DMS53 (cell line): Measurements from ENCODE around the gene AMPH.
"Not testable (repeated sequence)": the region's sequence is repeated elsewhere in the genome, so short reads cannot be mapped to it uniquely, and the experiment has no call there.

ENCODE experiments used
- DNase-seq: peaks from one replicate; lab custom pipeline; 2025; lab: John Stamatoyannopoulos, UW

Gene AMPH

DNA sequence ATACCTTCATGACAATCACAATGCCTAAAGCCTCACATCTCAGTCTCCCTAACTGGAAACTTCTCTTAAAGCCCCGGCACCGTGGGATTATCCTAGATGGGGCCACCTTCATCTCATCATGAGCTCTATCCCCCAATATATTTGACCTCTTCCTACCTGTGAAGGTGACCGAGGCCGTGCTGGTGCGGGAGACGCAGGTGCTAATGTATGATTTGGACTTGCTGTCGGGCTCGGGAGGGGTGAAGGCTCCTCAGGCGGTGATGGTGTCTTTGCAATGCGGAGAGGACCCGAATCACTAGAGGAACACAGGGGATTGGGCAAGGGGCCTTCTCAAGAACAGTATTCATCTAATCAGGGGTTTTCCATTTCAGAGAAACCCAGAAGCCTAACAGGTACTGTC lies 168.4 kb downstream of the AMPH start:
- DNase-seq, result no peak

DNA sequence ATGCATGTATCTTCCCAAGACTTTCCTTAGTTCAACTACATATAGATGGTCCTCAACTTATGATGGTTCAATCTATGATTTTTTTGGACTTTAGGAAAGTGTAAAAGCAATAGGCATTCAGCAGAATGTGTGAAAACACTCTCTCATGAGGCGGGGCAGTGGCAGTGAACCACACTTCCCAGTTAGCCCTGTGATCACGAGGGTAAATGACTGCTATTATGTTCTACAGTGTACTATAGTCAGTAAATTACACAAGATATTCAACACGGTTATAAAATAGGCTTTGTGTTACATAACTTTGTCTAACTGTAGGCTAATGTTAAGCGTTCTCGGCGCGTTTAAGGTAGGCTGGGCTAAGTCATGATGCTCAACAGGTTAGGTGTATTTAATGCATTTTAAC lies 169.3 kb downstream of the AMPH start:
- DNase-seq, result no peak

DNA sequence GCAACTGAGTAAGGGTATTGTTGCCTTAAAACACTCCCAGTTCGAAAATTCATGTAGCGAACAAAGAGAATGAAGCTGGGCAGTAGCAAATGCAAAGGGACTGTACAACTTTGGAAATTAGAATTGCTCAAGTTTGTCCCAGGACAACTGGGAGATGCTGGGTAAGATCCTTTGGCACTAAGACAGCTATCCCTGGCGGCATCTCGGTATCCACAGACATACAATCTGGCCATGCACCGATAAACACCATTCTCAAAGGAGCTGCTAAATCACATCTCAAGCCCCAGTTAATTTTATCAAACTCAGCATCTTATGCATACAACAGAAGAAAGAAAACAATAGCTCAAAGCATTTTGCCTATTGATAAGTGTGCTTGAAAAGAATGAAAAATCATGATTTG lies 177.3 kb downstream of the AMPH start:
- DNase-seq, result no peak

DNA sequence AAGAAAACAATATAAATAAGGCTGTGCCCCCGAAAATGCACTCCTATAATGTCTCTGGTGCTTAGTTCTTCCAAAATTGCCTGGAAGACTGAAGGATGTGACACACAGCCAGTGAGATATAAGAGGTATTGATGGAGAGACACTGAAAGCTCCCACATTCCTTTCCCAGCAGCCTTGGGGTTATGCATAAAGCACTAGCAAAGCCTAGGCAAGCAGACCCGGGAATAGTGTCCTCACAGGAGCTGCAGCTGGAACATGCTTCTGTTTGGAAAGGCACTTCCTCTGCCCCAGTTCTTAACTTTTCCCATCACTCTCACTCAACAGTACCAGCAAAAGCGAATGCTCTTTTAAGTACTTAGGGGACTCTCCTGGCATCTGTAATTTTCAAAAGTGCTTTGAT lies 178.0 kb downstream of the AMPH start:
- DNase-seq, result no peak

DNA sequence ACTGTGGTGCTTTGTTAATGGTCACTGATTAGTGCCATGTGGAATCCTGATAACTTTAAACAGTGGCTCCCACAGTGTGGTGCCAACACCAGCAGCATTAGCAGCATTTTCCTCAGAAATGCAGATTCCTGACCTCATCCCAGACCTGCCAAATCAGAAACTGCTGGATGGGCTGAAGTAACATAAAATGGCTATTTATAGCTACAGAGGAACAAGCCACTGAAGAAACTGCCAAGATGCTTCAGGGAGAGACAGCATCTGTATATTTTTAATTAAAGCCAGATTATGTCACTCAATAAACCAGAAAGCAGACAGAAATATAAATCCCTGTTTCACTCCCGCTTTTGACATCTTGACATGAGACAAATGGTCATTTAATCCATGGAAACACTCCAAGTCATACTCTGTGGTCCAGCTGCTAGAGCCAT lies 178.5 kb downstream of the AMPH start:
- DNase-seq, result no peak

DNA sequence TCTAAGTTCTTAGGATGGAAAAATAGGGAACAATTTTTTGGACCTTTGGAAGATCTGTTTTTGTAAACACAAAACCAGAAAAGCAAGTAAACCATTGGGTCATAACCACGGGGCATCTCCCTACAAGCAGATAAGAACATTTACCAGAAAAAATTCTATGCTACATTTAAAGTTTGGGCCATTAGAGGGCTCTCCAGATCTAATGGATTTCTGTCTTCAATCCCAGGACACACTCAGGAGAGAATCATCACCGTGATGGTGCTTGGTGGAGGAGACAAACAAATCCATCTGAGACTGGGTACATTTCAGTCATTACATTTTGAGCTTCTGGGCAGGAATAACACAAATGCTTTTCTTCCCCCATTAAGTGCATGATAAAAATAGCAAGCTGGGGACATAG lies 179.3 kb downstream of the AMPH start:
- DNase-seq, result peak; percentile 70

DNA sequence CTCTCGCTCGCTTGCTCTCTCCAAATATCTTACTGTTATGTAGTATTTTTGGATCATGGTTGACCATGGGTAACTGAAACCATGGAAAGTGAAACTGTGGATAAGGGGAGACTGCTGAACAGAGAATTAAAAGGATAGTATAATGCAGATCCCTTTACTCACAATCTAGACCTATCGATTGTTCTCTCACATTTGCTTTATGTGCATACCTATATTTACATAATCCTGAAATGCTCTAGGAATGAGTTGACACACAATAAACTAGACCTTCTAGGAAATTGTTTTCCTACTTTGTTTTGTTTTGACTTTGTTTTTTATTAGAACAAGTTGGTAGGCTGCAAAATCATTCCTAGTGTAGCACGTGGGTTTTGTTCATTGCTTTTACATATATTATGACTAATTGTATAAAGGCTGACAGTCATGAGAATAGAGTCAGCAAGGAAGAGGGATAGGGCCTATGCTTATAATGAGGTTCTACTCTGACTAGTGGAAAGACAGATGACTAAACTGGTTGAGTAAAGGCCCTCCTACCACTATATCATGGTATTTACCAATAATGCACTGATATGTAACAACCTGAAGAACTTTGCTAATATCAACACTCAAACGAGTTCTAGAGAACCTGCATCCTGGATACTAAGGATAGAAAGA lies 182.5 kb downstream of the AMPH start:
- DNase-seq, result no peak

DNA sequence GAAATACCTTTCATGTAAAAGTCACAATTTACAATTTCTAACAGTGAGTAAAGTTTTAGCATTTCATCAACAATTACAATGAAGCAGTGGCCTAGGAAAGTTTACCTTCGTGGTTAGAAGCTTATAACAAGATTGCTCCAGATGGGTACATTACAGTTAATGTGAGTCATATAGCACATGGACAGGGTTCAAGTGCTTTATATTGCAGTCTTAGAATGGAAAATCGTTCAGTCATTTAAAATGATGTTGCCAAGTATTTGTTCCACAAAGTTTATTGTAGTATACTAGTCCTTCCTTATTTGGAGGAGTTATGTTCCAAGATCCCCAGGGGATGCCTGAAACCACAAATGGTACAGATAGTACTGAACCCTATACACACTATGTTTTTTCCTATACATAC lies 183.1 kb downstream of the AMPH start:
- DNase-seq, result no peak

DNA sequence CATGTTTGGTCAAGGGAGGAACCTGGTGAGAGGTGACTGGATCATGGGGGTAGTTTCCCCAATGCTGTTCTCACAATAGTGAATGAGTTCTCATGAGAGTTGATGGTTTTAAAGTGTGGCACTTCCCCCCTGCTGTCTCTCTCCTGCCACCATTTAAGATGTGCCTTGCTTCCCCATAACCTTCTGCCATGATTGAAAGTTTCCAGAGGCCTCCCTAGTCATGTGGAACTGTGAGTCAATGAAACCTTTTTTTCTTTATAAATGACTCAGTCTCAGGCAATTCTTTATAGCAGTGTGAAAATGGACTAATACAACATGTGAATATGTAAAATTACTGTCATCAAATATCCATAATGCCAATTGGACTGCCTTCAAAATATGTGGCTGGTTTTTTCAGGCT lies 192.2 kb downstream of the AMPH start:
- DNase-seq, result no peak

DNA sequence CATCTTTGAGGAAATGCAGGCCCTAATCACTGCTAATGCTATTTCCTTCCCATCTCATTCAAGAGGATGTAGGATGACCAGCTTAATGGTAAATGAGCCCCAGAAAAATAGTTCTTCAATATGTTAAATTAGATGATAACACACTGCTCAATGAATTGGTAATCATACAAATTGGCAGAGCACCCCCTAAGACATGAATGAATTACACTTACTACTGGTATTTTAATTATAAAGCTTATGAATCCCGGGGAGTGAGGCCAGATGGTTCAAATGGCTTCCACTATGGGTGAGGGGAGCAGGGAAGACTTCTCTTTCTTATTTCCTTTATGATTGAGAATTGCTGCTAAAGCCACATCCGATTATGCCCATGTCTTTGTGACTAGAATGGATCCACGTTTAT lies 198.5 kb downstream of the AMPH start:
- DNase-seq, result no peak

DNA sequence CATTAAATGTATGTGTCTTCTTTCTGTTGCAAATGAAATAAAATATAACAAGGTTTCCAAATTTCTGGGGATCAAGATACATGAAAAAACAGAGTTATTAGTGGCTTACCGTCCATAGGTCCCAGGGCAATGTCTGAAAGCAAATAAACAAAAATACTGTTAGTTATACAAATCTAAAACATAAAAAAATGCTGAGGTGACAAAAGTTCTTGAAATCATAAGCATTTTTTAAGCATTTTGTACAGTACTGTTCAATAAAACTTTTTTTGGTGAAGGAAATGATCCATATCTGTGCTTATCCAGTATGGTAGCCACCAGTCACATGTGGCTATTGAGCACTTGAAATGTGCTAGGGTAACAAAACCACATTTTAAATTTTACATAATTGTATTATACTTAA lies 199.1 kb downstream of the AMPH start:
- no peak for DNase-seq

DNA sequence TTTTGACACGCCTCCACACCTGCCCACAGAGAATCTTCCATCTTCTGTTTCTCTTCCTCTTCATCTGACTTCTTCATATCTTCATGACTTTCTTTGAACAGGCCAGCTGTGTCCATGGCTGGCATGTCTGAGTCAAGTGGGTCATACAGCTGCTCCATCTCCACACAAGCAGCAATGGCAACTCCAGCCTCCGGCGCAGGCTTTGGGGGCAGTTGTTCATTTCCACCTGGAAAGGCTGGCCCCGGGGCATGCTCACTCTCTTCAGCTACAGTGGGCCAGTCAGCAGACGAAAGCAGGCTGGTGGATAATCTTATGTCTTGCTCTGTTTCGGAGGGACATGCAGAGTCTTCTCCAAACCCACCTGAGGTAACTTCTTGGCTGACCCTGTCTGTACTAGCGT lies 202.1 kb downstream of the AMPH start:
- no peak for DNase-seq

DNA sequence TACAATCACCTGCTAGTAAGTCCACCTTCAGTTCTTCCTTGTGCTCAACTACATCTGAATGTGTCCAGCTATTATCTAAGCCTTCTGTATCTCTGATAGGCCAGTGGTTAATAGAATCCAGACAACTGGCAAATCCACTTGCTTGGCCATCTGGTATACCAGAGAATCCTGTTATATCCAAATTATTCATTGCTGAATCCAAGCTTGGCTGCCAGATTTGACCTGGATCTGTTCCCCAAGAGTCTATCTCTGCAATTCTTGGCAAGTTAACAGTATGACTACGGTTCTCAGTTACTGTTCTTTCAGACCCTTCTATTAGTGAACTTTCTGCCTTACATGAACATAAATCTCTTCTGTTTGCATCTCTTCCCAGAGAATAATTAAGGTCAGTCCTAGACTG lies 203.1 kb downstream of the AMPH start:
- no peak for DNase-seq

DNA sequence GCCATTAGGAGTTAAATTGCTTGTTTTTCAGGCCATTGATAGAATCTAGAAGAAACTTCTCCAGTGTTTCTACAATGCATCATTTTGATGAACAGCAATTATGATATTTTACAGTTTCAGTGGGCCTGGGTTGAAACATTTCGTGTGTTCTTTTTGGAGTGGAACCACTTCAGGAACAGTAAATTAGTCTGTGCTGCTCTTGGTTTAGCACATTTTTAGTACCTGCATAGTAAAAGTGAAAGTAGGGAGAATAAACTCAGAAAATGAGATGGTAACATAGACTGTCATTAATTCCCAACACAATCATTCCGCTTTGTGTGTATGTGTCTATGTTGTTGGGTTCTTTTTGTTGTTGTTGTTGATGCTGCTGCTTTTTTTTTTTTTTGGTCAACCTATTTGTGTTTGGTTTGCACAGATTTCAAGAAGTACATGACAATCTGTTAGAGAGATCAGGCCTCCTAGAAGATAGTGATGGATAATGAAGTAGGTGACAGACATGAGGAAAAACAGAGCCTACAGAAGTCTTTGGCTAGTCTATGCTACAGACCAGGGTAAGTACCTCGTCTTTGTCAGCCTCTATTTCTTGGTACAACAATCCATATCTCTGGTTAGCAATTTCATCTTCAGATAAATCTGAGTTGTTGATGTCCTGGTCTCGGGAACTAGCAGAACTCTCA lies 203.8 kb downstream of the AMPH start:
- no peak for DNase-seq

DNA sequence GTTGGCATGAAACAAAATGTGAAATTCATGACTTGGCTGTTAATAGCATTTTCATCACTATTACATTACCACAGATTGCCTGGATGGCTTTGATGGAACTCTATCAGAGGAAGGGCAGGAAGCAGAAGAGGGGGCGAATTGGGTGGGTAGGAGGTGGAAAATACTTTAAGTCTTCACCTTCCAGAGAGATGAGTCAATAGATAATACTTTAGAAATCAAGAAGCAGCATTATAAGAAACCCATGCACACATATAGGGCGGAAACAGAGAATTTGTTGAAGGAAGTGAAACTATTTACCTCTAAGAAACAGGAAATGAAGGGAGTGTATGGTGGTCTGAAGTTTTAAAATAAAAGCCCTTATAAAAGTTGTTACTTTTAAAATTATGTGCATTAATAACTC lies 205.7 kb downstream of the AMPH start:
- DNase-seq, result no peak

DNA sequence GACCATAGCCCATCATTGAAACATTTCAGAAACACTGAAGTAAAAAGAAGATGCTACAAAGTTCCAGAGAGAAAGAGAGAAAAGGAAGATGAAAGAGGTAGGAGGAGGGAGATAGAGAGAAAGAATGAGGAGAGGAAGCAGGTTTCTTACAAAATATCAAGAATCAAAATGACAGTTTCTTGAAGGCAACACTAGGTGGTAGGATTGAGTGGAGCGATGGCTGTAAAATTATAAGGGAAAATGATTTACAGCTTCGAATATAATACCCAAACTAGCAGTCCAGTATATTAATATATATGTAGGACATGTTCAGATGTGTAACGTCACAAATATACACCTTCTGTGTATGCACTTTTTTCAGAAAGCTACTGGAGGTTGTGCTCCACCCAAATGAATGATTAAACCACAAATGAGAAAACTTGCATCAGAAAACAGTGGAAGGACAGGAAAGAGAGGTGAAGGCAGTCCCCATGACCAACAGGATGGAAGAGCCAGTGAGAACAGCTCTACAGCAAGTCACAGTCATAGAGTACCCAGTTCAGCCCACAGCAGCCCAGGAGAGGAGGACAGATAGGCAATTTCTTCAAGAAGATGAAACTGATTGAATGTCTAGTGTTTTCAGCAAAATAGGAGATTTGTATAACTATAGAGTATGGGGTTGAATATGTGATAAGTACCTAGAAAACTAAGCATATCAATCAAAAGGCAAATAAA lies 206.3 kb downstream of the AMPH start:
- peak; percentile 8 for DNase-seq

DNA sequence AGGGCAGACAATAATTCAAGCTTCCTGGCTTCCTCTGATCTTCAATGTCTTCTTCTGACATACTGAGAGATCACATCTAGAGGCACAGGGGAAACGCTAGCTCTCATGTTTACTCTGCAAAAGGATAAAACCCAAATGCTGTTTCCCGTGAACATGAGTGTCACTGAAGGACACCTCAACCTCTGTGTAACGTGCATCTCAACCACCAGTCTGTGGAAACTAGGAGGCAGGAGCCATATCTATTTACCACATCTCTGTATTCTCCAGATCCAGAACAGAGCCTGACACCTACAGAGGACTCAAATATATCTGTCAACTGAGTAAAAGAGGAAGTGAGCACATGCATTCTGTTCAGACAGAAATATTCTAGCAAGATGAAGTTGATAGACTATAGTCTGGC lies 217.4 kb downstream of the AMPH start:
- no peak for DNase-seq

DNA sequence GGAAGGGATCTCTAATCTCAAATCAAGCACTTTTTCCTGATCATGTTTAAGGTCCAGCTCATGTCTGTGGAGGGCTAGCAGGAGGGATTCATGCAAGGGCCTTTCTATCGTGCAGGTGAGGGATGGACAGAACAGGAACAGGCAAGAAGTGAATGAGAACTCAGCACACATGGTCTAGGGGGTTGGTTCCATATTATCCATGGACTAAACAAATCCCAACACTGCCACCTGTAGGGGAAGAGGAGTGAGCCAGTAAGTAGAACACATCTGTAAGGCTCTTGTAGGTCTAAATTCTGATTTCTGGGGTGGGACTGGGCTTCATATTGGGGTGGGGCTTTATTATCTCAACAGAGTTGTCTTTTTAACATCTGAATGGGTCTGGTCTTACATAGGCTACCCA lies 219.8 kb downstream of the AMPH start:
- DNase-seq, result peak; percentile 58

DNA sequence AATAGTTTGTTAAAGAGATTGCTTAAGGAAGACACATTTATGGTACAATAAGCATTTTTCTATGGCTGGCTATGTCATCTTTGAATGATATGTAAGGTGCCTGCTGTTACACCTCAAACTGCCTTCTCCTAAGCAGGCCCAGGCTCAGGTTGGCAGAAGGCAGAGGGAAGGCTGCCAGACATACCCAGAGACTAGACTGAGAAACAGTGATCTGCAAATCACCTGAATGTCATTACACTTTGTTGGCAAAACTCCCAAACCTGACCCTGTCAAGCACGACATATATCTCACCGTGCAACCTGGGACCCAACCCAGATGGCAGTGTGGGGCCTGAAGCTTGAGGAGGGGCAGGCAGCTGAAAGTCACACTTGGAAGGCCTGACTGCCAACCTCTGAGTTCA lies 221.1 kb downstream of the AMPH start:
- DNase-seq, result peak; percentile 16

DNA sequence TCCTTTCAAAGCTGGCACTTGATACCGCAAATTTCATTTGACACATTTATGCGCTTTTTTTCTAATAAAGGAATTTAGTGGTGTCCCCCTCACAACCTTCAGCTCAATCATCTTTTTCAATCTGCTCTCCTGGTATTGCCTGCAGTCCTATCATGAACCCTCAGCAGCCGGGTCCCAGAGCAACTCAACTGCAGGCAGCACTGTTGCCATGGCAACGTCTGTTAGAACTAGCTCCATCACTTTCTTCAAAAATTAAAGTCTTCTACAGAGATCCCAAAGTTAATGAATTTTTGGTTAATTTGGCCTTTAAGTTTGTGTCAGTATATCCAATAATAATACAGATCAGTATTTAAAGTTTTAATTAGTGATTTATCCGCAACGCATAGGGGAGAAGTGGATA lies 221.6 kb downstream of the AMPH start:
- no peak for DNase-seq

DNA sequence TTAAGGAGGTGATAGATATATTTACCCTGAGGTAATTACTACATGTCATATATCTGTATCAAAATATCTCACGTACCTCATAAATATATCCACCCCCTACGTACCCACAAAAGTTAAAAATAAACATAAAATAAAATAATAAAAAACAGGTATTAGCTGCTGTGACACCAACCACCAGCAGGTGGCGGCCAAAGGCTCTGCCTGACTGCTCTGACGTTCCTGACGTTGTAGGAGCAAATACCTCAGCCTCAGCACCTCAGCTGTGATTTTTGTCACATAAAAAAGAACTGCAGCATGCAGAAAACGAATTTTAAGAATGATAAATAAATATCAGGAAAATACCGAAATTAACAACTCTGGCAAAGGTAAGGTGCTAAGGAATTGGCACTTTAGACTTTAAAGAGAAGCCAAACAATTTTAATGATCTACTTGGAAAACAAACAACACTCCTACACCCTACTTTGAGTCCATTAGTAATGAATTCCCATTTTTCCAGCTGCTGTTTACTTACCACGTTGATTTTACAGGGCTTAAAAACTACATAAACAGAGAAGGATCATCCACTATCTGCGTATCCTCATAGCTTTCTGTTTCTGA lies 232.3 kb downstream of the AMPH start:
- DNase-seq, result peak; percentile 76

DNA sequence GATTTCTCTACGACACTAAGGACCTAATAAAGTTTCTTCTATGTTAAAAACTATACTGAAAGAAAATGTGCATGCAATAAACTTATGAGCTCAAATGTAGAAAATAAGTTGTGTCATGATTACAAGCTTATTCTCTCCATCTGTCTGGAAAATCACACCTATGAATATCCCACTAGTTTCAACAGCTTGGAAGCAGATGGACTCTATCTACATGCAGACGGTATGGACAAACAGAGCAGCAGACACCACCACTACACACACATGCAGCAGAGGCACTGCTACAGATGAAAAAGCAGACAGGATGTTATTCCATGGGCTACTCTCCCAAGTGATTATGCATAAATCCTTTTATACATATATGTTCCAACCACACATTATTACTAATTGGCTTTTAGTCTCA lies 234.3 kb downstream of the AMPH start:
- DNase-seq, result no peak

DNA sequence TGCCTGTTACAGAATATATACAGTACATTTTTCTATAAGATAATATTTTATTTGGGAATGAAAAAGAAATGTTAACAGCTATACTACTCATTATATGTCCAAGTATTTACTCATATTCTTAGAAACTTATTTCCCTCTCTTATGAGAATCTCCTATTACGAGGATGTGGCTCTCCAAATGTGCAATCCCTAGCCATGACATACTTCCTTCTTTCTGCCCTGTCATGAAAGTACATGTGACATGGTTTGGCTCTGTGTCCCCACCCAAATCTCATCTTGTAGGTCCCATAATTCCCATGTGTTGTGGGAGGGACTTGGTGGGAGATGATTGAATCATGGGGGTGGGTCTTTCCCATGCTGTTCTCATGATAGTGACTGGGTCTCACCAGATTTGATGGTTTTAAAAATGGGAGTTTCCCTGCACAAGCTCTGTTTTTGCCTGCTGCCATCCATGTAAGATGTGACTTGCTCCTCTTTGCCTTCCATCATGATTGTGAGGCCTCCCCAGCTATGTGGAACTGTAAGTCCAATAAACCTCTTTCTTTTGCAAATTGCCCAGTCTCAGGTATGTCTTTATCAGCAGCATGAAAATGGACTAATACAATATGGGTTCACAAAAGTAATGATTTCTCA lies 235.1 kb downstream of the AMPH start:
- not testable (repeated sequence) for DNase-seq
